ENCODE results near the gene LRRC8B. TPM values are rescaled to one million over a fixed set of nuclear protein-coding genes. Genes with fewer than 3 reads are reported as not detected.

LRRC8B gene
- total RNA-seq, 2 donors from 2014 or later: 5.5 to 6.5 TPM

GRCh38 chr1:89633248-89633799 is 108.7 kb downstream of the LRRC8B start:
- Histone ChIP-seq H3K4me3 (peak overlapping the region; percentile 96), H3K27me3 (replicated peaks; ENCODE audit: insufficient read depth) (no peaks in the 10 kb centered on the region), H3K9me3 (no peaks in the 10 kb centered on the region), H3K36me3 (no peaks in the 10 kb centered on the region), H3K27ac (peak overlapping the region; percentile 75 to 92), H3K4me1 (ENCODE audit: control insufficient read depth in 1 of 2, low read depth in 2 of 2) (peaks cover 0 to 19% of the 10 kb centered on the region in 2 donors)
- ATAC-seq (ENCODE audit: insufficient number of reproducible peaks, low FRiP score, low read depth) (peak; percentile 29), DNase-seq (ENCODE audit: low spot score) (no peak)
- TF ChIP-seq CTCF (IDR thresholded peaks at IDR 0.05): no peak

- peak overlapping the region; percentile 96 for H3K4me3 ChIP-seq
- no peaks in the 10 kb centered on the region for H3K36me3 ChIP-seq
- peaks cover 0 to 19% of the 10 kb centered on the region in 2 donors for H3K4me1 ChIP-seq (ENCODE audit: control insufficient read depth in 1 of 2, low read depth in 2 of 2)
- H3K27ac ChIP-seq: peak overlapping the region; percentile 75 to 92
- TF ChIP-seq CTCF (IDR thresholded peaks at IDR 0.05): no peak
- H3K27me3 ChIP-seq (replicated peaks; ENCODE audit: insufficient read depth): no peaks in the 10 kb centered on the region
- ATAC-seq (ENCODE audit: insufficient number of reproducible peaks, low FRiP score, low read depth) (no peak), DNase-seq (ENCODE audit: low spot score) (no peak)
- H3K9me3 ChIP-seq: no peaks in the 10 kb centered on the region
Measured at GRCh38 chr1:89633800-89634625, 109.4 kb downstream of the LRRC8B start.

GRCh38 chr1:89635825-89636815 is 111.5 kb downstream of the LRRC8B start:
- Histone ChIP-seq H3K4me3 (no peak overlapping the region), H3K9me3 (no peaks in the 10 kb centered on the region), H3K27ac (no peak overlapping the region), H3K4me1 (ENCODE audit: control insufficient read depth in 1 of 2, low read depth in 2 of 2) (peaks cover 0 to 16% of the 10 kb centered on the region in 2 donors), H3K36me3 (no peaks in the 10 kb centered on the region), H3K27me3 (replicated peaks; ENCODE audit: insufficient read depth) (no peaks in the 10 kb centered on the region)
- ATAC-seq (ENCODE audit: insufficient number of reproducible peaks, low FRiP score, low read depth): no peak
- no peak for DNase-seq (ENCODE audit: low spot score)
- TF ChIP-seq CTCF (IDR thresholded peaks at IDR 0.05): no peak

- Histone ChIP-seq H3K36me3 (no peaks in the 10 kb centered on the region), H3K4me3 (no peak overlapping the region), H3K4me1 (ENCODE audit: control insufficient read depth in 1 of 2, low read depth in 2 of 2) (peaks cover 0 to 5% of the 10 kb centered on the region in 2 donors), H3K9me3 (no peaks in the 10 kb centered on the region), H3K27me3 (replicated peaks; ENCODE audit: insufficient read depth) (no peaks in the 10 kb centered on the region), H3K27ac (no peak overlapping the region)
- ATAC-seq (ENCODE audit: insufficient number of reproducible peaks, low FRiP score, low read depth) (no peak), DNase-seq (ENCODE audit: low spot score) (no peak)
- no peak for TF ChIP-seq CTCF (IDR thresholded peaks at IDR 0.05)
Measured at GRCh38 chr1:89637496-89637895, 112.9 kb downstream of the LRRC8B start.

Measured in thoracic aorta (tissue), 2 donors.